ENCODE measurements around the gene ACD. TPM values are rescaled to one million over a fixed set of nuclear protein-coding genes. Genes with fewer than 3 reads are reported as not detected.

ACD gene
- total RNA-seq, 1 experiment from 2014 or later, result 34.7 TPM

- no peaks in the 10 kb centered on the region for H3K27me3 ChIP-seq (ENCODE audit: insufficient read depth, low read depth)
- TF ChIP-seq EZH2 (IDR thresholded peaks at IDR 0.05; ENCODE audit: low read depth) (no peak), CTCF (conservative IDR thresholded peaks at IDR 0.05) (peak; percentile 84)
- H3K27ac ChIP-seq, result no peak overlapping the region
- BruUV-seq (replicated peaks), result no TSS peak
- CTCF ChIA-PET, result interaction anchor here (0.5 to 1.3 kb wide), 4 partner anchors 148 to 217 kb away, joined by 5 to 9 read pairs (median 6); no protein-coding TSS in a partner anchor
- H2AFZ ChIP-seq, result no peak overlapping the region
- H3K4me2 ChIP-seq, result no peak overlapping the region
- H4K20me1 ChIP-seq (ENCODE audit: insufficient read depth), result no peaks in the 10 kb centered on the region
- H3K79me2 ChIP-seq (ENCODE audit: low read depth), result 0 out of 2 replicates have a peak, but pooled peaks cover 3% of the 10 kb centered on the region
- H3K4me3 ChIP-seq, result no peak overlapping the region
- POLR2A ChIA-PET (ENCODE audit: unreplicated experiment), result no interaction called here
- H3K9me3 ChIP-seq (ENCODE audit: insufficient read depth, low read depth), result no peaks in the 10 kb centered on the region
- peak; percentile 39 to 67 for DNase-seq
- intact Hi-C loops (cut with micrococcal nuclease; ENCODE audit: unreplicated experiment), result loop anchor here (1.0 to 10.0 kb wide), 4 partner anchors 134 to 562 kb away; partner anchors contain the start of genes ESRP2, RANBP10 and TSNAXIP1
- H3F3A ChIP-seq (ENCODE audit: insufficient read depth, low read depth), result peaks cover 34% of the 10 kb centered on the region
- H3K4me1 ChIP-seq (replicated peaks; ENCODE audit: insufficient read depth), result peaks cover 25% of the 10 kb centered on the region
- no peaks in the 10 kb centered on the region for H3K9me2 ChIP-seq (ENCODE audit: insufficient read depth)
- no peaks in the 10 kb centered on the region for H3K36me3 ChIP-seq (ENCODE audit: low read depth)
These were observed 12.9 kb upstream of the ACD start for GRCh38 chr16:67672739-67673662.

- no TSS peak for BruUV-seq (replicated peaks)
- H3F3A ChIP-seq (ENCODE audit: insufficient read depth, low read depth), result peaks cover 27% of the 10 kb centered on the region
- peaks cover 18% of the 10 kb centered on the region for H3K4me1 ChIP-seq (replicated peaks; ENCODE audit: insufficient read depth)
- H3K9me3 ChIP-seq (ENCODE audit: insufficient read depth, low read depth), result no peaks in the 10 kb centered on the region
- no peak overlapping the region for H3K27ac ChIP-seq
- no peaks in the 10 kb centered on the region for H3K27me3 ChIP-seq (ENCODE audit: insufficient read depth, low read depth)
- no peaks in the 10 kb centered on the region for H3K9me2 ChIP-seq (ENCODE audit: insufficient read depth)
- no peaks in the 10 kb centered on the region for H4K20me1 ChIP-seq (ENCODE audit: insufficient read depth)
- no peak overlapping the region for H3K4me2 ChIP-seq
- H3K79me2 ChIP-seq (ENCODE audit: low read depth), result 0 out of 2 replicates have a peak, but pooled peaks cover 3% of the 10 kb centered on the region
- CTCF ChIA-PET, result interaction anchor here (0.5 to 1.3 kb wide), 3 partner anchors 144 to 217 kb away, joined by 3 to 9 read pairs (median 6); no protein-coding TSS in a partner anchor
- H3K4me3 ChIP-seq, result no peak overlapping the region
- intact Hi-C loops (cut with micrococcal nuclease; ENCODE audit: unreplicated experiment), result loop anchor here (1.0 to 10.0 kb wide), 4 partner anchors 134 to 562 kb away; partner anchors contain the start of genes ESRP2, RANBP10 and TSNAXIP1
- POLR2A ChIA-PET (ENCODE audit: unreplicated experiment), result no interaction called here
- no peak overlapping the region for H2AFZ ChIP-seq
- TF ChIP-seq CTCF (conservative IDR thresholded peaks at IDR 0.05) (no peak), EZH2 (IDR thresholded peaks at IDR 0.05; ENCODE audit: low read depth) (no peak)
- peak in 1 of 2 experiments; percentile 35 for DNase-seq
- no peaks in the 10 kb centered on the region for H3K36me3 ChIP-seq (ENCODE audit: low read depth)
These were observed 12.2 kb upstream of the ACD start for GRCh38 chr16:67672306-67672705.

GRCh38 chr16:67669499-67670101 lies 9.5 kb upstream of the ACD start:
- BruUV-seq (replicated peaks), result no TSS peak
- Histone ChIP-seq H3K27me3 (ENCODE audit: insufficient read depth, low read depth) (no peaks in the 10 kb centered on the region), H3K4me2 (no peak overlapping the region), H2AFZ (no peak overlapping the region), H3K4me3 (no peak overlapping the region), H3F3A (ENCODE audit: insufficient read depth, low read depth) (peaks cover 9% of the 10 kb centered on the region; the same call in 1 of the 2 replicates), H3K4me1 (replicated peaks; ENCODE audit: insufficient read depth) (no peaks in the 10 kb centered on the region), H3K9me2 (ENCODE audit: insufficient read depth) (no peaks in the 10 kb centered on the region), H4K20me1 (ENCODE audit: insufficient read depth) (no peaks in the 10 kb centered on the region), H3K36me3 (ENCODE audit: low read depth) (no peaks in the 10 kb centered on the region), H3K27ac (no peak overlapping the region), H3K79me2 (ENCODE audit: low read depth) (no peaks in the 10 kb centered on the region), H3K9me3 (ENCODE audit: insufficient read depth, low read depth) (no peaks in the 10 kb centered on the region)
- intact Hi-C loops (cut with micrococcal nuclease; ENCODE audit: unreplicated experiment), result loop anchor here (2.0 to 10.0 kb wide), 2 partner anchors 107 to 565 kb away; partner anchors contain the start of genes CTCF and ESRP2
- TF ChIP-seq CTCF (conservative IDR thresholded peaks at IDR 0.05), result no peak
- no peak for TF ChIP-seq EZH2 (IDR thresholded peaks at IDR 0.05; ENCODE audit: low read depth)
- ChIA-PET POLR2A (ENCODE audit: unreplicated experiment) (no interaction called here), CTCF (interaction anchor here (0.6 kb wide), 1 partner anchor 398 kb away, joined by 4 read pairs; no protein-coding TSS in a partner anchor)
- no peak for DNase-seq

Measured in PC-9 (cell line).